ENCODE results near the gene TNFSF9. TPM values are rescaled to one million over a fixed set of nuclear protein-coding genes. Genes with fewer than 3 reads are reported as not detected.

Gene TNFSF9
- total RNA-seq, 1 experiment from 2014 or later: 0.92 TPM

GRCh38 chr19:6491802-6492592 is 38.8 kb upstream of the TNFSF9 start:
- TF ChIP-seq CTCF (IDR thresholded peaks at IDR 0.05; ENCODE audit: unreplicated experiment): no peak
- no peaks in the 10 kb centered on the region for H3K36me3 Mint-ChIP-seq (ENCODE audit: insufficient read depth, unreplicated experiment)
- H3K27ac Mint-ChIP-seq (ENCODE audit: unreplicated experiment): no peak overlapping the region
- H3K4me1 Mint-ChIP-seq (ENCODE audit: low read depth, unreplicated experiment): no peaks in the 10 kb centered on the region
- no TSS peak for BruUV-seq (replicated peaks)
- DNase-seq: no peak
- no peak overlapping the region for H3K4me3 Mint-ChIP-seq (ENCODE audit: low read depth, unreplicated experiment)
- CTCF ChIA-PET: interaction anchor here (0.5 to 0.6 kb wide), 3 partner anchors 88 to 643 kb away, joined by 3 to 5 read pairs (median 4); no protein-coding TSS in a partner anchor
- peaks cover 3% of the 10 kb centered on the region for H3K9me3 Mint-ChIP-seq (ENCODE audit: low read depth, unreplicated experiment)
- peaks cover 16% of the 10 kb centered on the region for H3K27me3 Mint-ChIP-seq (ENCODE audit: unreplicated experiment)
- intact Hi-C loops (cut with micrococcal nuclease; ENCODE audit: unreplicated experiment): no loop called here

- no TSS peak for BruUV-seq (replicated peaks)
- no peak for DNase-seq
- intact Hi-C loops (cut with micrococcal nuclease; ENCODE audit: unreplicated experiment): no loop called here
- TF ChIP-seq CTCF (IDR thresholded peaks at IDR 0.05; ENCODE audit: unreplicated experiment): no peak
- Mint-ChIP-seq H3K9me3 (ENCODE audit: low read depth, unreplicated experiment) (peaks cover 3% of the 10 kb centered on the region), H3K27me3 (ENCODE audit: unreplicated experiment) (peaks cover 26% of the 10 kb centered on the region), H3K4me1 (ENCODE audit: low read depth, unreplicated experiment) (no peaks in the 10 kb centered on the region), H3K4me3 (ENCODE audit: low read depth, unreplicated experiment) (no peak overlapping the region), H3K27ac (ENCODE audit: unreplicated experiment) (no peak overlapping the region), H3K36me3 (ENCODE audit: insufficient read depth, unreplicated experiment) (no peaks in the 10 kb centered on the region)
- CTCF ChIA-PET: no interaction called here
Observed at GRCh38 chr19:6494438-6495036, 36.3 kb upstream of the TNFSF9 start.

GRCh38 chr19:6495947-6496346 is 34.9 kb upstream of the TNFSF9 start:
- intact Hi-C loops (cut with micrococcal nuclease; ENCODE audit: unreplicated experiment): no loop called here
- BruUV-seq (replicated peaks): no TSS peak
- CTCF ChIA-PET: no interaction called here
- H3K27me3 Mint-ChIP-seq (ENCODE audit: unreplicated experiment): peaks cover 21% of the 10 kb centered on the region
- TF ChIP-seq CTCF (IDR thresholded peaks at IDR 0.05; ENCODE audit: unreplicated experiment): no peak
- H3K36me3 Mint-ChIP-seq (ENCODE audit: insufficient read depth, unreplicated experiment): no peaks in the 10 kb centered on the region
- H3K27ac Mint-ChIP-seq (ENCODE audit: unreplicated experiment): no peak overlapping the region
- H3K9me3 Mint-ChIP-seq (ENCODE audit: low read depth, unreplicated experiment): peaks cover 3% of the 10 kb centered on the region
- no peak overlapping the region for H3K4me3 Mint-ChIP-seq (ENCODE audit: low read depth, unreplicated experiment)
- no peak for DNase-seq
- no peaks in the 10 kb centered on the region for H3K4me1 Mint-ChIP-seq (ENCODE audit: low read depth, unreplicated experiment)

- no peaks in the 10 kb centered on the region for H3K9me3 Mint-ChIP-seq (ENCODE audit: low read depth, unreplicated experiment)
- no peak for TF ChIP-seq CTCF (IDR thresholded peaks at IDR 0.05; ENCODE audit: unreplicated experiment)
- no peak overlapping the region for H3K27ac Mint-ChIP-seq (ENCODE audit: unreplicated experiment)
- BruUV-seq (replicated peaks): no TSS peak
- no peaks in the 10 kb centered on the region for H3K4me1 Mint-ChIP-seq (ENCODE audit: low read depth, unreplicated experiment)
- DNase-seq: no peak
- no peak overlapping the region for H3K4me3 Mint-ChIP-seq (ENCODE audit: low read depth, unreplicated experiment)
- intact Hi-C loops (cut with micrococcal nuclease; ENCODE audit: unreplicated experiment): no loop called here
- H3K36me3 Mint-ChIP-seq (ENCODE audit: insufficient read depth, unreplicated experiment): peaks cover 4% of the 10 kb centered on the region
- peaks cover 33% of the 10 kb centered on the region for H3K27me3 Mint-ChIP-seq (ENCODE audit: unreplicated experiment)
- CTCF ChIA-PET: no interaction called here
Observed at GRCh38 chr19:6498294-6499036, 32.4 kb upstream of the TNFSF9 start.
